IPS-18c (cell line): Measurements from ENCODE around the gene NCOA3.

Experiments
- H3K4me3 ChIP-seq: 2 replicates; pipeline ENCODE4 v1.7.0; 2013; ENCODE audit warnings: low read depth, mild to moderate bottlenecking, low read length, moderate library complexity; ENCODE audit not compliant: insufficient read depth
- H3K9me3 ChIP-seq: one replicate; pipeline ENCODE4 v1.6.1; 2013; ENCODE audit warnings: mild to moderate bottlenecking, low read length, moderate library complexity; ENCODE audit not compliant: control insufficient read depth, insufficient read depth

The NCOA3 gene

DNA sequence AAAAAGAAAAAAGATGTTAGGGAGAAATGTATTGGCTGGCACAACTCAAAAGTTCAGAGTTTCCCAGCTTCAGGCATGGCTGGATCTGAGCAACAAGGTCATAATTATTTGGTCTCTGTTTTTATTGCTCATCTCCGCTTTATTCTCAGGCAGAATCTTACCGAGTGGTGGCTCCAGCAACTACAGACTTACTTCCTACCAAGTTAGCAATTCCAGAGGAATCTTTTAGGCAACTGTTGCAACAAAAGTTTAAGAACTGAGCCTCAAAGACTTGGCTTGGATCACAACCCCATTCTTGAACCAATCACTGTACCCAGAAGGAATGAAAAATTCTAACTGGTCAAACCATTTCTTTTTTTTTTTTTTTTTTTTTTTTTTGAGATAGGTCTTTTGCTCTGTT lies 35.5 kb upstream of the NCOA3 start:
- no peaks in the 10 kb centered on the region for H3K9me3 ChIP-seq
- no peak overlapping the region for H3K4me3 ChIP-seq

- H3K9me3 ChIP-seq: no peaks in the 10 kb centered on the region
- H3K4me3 ChIP-seq: no peak overlapping the region
Observed at GRCh38 chr20:47466704-47467459, 34.8 kb upstream of the NCOA3 start.

DNA sequence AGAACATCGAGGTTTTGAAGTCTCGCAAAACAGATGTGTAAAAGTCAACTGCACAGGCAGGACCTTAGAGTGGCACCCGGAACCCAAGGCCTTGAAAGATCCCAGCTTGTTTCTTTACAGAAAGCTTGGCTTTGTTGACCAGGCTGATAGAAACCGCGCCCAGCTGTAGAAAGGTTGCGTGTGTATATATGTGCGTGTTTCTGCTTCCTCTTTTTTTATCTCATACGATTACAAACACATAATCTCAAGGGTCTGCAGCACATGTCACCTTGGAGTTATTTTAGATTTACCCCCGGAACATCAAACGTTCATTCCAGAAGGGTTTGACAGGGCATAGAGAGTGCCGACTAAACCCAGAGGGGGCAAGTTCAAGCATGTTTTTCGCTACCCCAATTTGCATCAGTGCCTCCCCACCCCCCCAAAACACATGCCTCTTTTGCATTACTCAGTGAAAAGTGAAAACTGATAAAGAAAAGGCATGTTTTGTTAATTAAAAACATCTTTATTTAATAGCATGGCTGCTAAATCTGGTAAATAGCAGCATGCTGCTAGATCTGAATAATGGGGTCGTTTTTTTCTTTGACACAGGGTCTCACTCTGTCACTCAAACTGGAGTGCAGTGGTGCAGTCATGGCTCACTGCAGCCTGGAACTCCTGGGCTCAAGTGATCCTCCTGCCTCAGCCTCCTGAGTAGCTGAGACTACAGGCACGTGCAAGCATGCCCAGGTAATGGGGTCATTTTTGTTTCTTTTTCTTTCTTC lies 33.2 kb upstream of the NCOA3 start:
- Histone ChIP-seq H3K9me3 (no peaks in the 10 kb centered on the region), H3K4me3 (no peak overlapping the region)

- no peaks in the 10 kb centered on the region for H3K9me3 ChIP-seq
- H3K4me3 ChIP-seq: no peak overlapping the region
Observed at GRCh38 chr20:47475419-47476044, 26.2 kb upstream of the NCOA3 start.

GRCh38 chr20:47476452-47476851 lies 25.2 kb upstream of the NCOA3 start:
- Histone ChIP-seq H3K4me3 (no peak overlapping the region), H3K9me3 (no peaks in the 10 kb centered on the region)

DNA sequence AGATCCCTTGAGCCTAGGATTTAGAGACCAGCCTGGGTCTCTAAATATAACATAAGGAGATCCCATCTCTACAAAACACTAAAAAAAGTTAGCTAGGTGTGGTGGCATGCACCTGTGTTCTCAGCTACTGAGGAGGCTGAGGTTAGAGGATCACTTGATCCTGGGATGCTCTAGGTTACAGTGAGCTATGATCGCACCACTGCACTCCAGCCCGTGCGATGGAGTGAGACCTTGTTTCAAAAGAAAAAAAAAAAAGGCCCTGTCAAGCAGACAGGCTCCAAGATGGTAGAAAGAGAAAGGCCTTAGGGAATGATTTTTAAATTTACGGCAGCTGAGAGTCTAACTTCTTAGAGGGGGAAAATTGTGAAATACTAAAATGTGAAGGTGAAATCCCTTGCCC lies 22.6 kb upstream of the NCOA3 start:
- no peaks in the 10 kb centered on the region for H3K9me3 ChIP-seq
- H3K4me3 ChIP-seq: no peak overlapping the region

DNA sequence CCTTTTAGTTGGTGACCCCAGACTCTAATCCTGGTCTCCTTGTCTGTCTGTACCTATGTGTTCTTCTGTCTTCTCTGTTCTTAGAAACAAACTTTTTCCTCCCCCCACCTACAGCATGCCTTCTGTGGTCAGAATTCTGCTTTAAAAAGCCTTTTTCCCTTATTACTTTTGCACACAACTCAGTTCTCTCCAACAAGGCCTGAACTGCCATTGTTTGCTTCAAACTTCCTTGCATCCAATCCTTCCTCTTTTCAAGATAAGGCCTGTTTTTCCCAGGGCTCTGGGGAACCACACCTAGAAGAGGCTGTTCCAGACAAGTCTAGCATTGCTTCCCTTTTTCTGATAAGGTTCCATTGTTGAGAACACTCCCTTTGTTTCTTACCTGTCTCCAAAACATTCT lies 22.2 kb upstream of the NCOA3 start:
- Histone ChIP-seq H3K9me3 (no peaks in the 10 kb centered on the region), H3K4me3 (no peak overlapping the region)

- H3K9me3 ChIP-seq: no peaks in the 10 kb centered on the region
- H3K4me3 ChIP-seq: no peak overlapping the region
Observed at GRCh38 chr20:47480239-47480638, 21.4 kb upstream of the NCOA3 start.

- H3K9me3 ChIP-seq: no peaks in the 10 kb centered on the region
- no peak overlapping the region for H3K4me3 ChIP-seq
Observed at GRCh38 chr20:47480705-47481104, 21.0 kb upstream of the NCOA3 start.

DNA sequence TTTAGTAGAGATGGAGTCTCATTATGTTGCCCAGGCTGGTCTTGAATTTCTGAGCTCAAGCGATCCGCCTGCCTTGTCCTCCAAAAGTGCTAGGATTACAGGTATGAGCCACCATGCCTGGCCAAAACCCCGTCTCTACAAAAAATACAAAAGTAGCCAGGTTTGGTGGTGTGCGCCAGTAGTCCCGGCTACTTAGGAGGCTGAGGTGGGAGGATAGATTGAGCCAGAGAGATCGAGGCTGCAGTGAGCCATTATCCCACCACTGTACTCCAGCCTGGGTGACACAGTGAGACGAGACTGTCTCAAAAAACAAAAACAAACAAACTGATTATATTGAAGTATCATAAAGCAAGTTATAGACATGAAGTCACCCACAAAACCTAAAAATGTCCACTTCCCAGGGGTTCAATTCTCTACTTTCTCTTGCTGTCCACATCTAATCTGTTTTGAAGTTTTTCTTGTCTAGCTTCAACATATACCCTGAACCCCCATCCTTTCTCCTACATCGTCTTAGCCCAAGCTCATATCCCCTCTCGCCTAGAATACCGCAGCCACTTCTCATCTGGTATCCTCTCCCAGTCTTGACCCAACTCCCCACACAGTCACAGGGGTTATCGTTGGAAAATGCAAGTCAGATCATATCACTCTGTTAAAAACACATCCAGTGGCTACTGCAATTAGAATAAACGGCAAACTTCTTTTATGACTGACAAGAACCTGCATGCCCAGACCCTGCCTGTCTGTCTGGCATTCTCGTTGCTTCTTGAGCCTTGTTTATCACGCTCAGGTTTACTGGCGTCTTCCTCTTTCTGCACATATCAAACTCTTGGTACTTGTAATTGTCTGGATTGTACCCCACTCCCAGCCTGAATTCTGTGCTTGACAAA lies 20.1 kb upstream of the NCOA3 start:
- Histone ChIP-seq H3K4me3 (no peak overlapping the region), H3K9me3 (no peaks in the 10 kb centered on the region)

DNA sequence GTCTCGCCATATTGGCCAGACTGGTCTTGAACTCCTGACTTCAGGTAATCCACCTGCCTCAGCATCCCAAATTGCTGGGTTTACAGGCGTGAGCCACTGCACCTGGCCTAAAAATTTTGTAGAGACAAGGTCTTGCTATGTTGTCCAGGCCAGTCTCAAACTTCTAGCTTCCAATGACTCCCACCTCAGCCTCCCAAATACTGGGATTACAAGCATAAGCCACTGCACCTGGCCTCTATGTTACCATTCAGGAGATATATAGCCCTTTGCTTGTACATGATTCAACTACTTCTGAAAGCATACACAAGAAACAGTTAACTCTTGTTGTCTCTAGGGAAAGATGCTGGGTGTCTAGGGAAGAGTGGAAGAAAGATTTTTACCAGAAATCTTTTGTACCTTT lies 19.0 kb upstream of the NCOA3 start:
- no peaks in the 10 kb centered on the region for H3K9me3 ChIP-seq
- H3K4me3 ChIP-seq: no peak overlapping the region

GRCh38 chr20:47484303-47484702 lies 17.4 kb upstream of the NCOA3 start:
- H3K9me3 ChIP-seq: no peaks in the 10 kb centered on the region
- no peak overlapping the region for H3K4me3 ChIP-seq

- Histone ChIP-seq H3K9me3 (no peaks in the 10 kb centered on the region), H3K4me3 (no peak overlapping the region)
Observed at GRCh38 chr20:47487175-47487917, 14.3 kb upstream of the NCOA3 start.

DNA sequence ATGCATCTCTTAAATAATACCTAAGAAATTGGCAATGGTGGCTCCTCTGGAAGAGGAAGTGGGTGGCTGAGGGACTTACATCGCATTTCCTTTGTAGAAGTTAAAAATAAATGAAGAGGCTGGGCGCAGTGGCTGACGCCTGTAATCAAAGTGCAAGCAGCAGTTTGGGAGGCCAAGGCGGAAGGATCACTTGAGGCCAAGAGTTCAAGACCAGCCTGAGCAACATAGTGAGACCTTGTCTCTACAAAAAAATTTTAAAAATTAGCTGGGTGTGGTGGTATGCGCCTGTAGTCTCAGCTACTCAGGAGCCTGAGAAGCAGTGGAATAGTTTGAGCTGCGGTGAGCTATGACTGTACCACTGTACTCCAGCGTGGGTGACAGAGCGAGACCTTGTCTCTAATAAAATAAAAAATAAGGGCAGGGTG lies 12.2 kb upstream of the NCOA3 start:
- Histone ChIP-seq H3K9me3 (no peaks in the 10 kb centered on the region), H3K4me3 (no peak overlapping the region)

- H3K9me3 ChIP-seq: no peaks in the 10 kb centered on the region
- H3K4me3 ChIP-seq: no peak overlapping the region
Observed at GRCh38 chr20:47490795-47491194, 10.9 kb upstream of the NCOA3 start.

DNA sequence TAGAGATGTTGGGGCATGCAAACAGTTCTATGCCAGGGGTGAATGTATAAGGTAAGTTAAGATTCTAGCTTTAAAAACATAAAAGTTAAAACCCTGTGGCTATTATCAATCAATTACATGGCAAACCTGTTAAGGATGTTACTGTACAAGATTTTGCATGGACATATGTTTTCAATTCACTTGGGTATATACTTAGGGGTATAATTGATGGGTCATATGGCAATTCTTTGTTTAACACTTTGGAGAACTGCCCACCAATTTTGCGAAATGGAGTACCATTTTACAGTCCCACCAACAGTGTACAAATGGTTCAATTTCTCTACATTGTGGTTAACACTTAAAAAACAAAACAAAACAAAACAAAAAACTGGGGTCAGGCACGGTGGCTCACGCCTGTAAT lies 9.4 kb upstream of the NCOA3 start:
- Histone ChIP-seq H3K4me3 (no peak overlapping the region), H3K9me3 (no peaks in the 10 kb centered on the region)
